Colonic mucosa (tissue), 4 donors: Measurements from ENCODE around the gene TINCR. TPM values are rescaled to one million over a fixed set of nuclear protein-coding genes. Genes with fewer than 3 reads are reported as not detected.

Experiments used
- DNase-seq: peaks from one replicate; pipeline ENCODE4 v3.0.0-alpha.2; 2020
- H3K27ac ChIP-seq: fragments of 200-600 bp; one replicate; pipeline ENCODE4 v1.8.0; 2021
- H3K27me3 ChIP-seq: fragments of 200-600 bp; one replicate; pipeline ENCODE4 v1.8.0; 2021
- H3K36me3 ChIP-seq: fragments of 200-600 bp; one replicate; pipeline ENCODE4 v1.8.0; 2021
- H3K4me1 ChIP-seq: fragments of 200-600 bp; one replicate; pipeline ENCODE4 v1.8.0; 2021; ENCODE audit warnings: mild to moderate bottlenecking
- H3K4me3 ChIP-seq: fragments of 200-600 bp; one replicate; pipeline ENCODE4 v1.8.0; 2021
- H3K9ac ChIP-seq, 2 donors: one replicate each; pipeline ENCODE4 v1.7.0; 2013; ENCODE audit warnings: control low read depth in 2 of 2, low read depth in 2 of 2, low read length in 2 of 2
- H3K9me3 ChIP-seq: fragments of 200-600 bp; one replicate; pipeline ENCODE4 v1.8.0; 2021
- intact Hi-C: fragments of 100-400 bp; cut with DNase I; formaldehyde crosslinking; loops from one replicate; pipeline ENCODE4 v1.14.1; 2022
- total RNA-seq, 2 donors: library from RNA; stranded (reverse); fragmentation: NEBNext Ultra II Directional in 1 of 2; extraction: Animal tissue kit (Norgen Biotek cat#: 25700) in 1 of 2; gene quantifications; one replicate each; pipeline ENCODE4 v1.2.1, GENCODE V29; 2021
- TF ChIP-seq, protein P1 (sequence below): fragments of 200-600 bp; IDR thresholded peaks from one replicate; pipeline ENCODE4 v1.8.0; 2022; ENCODE audit warnings: antibody characterized with exemption, mild to moderate bottlenecking
- donor health status: healthy.
- donor health status: DM: no; HTN: no; CAD: no.
- donor health status: DM: no; HTN: no; CAD: no.

Gene TINCR
- total RNA-seq, 2 donors from 2014 or later: 2.2 to 4.4 TPM

DNA sequence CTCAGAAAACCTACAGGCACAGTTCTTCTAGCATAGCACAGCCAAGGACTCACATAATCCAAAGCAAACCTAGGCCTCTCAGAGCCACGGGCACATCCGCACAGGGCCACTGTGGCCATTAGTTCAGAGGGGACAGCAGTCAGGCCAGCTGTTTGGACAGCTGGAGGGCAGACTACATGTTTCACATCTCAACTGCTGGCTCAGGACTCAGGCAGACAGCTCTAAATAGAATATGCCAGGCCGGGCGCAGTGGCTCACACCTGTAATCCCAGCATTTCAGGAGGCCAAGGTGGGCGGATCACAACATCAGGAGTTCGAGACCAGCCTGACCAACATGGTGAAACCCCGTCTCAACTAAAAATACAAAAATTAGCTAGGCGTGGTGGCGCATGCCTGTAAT is 28.0 kb upstream of the TINCR start:
- Histone ChIP-seq H3K27me3 (no peaks in the 10 kb centered on the region), H3K9me3 (no peaks in the 10 kb centered on the region), H3K27ac (no peak overlapping the region), H3K36me3 (peaks cover 33% of the 10 kb centered on the region), H3K4me1 (no peaks in the 10 kb centered on the region), H3K9ac (no peak overlapping the region), H3K4me3 (no peak overlapping the region)
- no peak for DNase-seq
- TF ChIP-seq, protein P1, sequence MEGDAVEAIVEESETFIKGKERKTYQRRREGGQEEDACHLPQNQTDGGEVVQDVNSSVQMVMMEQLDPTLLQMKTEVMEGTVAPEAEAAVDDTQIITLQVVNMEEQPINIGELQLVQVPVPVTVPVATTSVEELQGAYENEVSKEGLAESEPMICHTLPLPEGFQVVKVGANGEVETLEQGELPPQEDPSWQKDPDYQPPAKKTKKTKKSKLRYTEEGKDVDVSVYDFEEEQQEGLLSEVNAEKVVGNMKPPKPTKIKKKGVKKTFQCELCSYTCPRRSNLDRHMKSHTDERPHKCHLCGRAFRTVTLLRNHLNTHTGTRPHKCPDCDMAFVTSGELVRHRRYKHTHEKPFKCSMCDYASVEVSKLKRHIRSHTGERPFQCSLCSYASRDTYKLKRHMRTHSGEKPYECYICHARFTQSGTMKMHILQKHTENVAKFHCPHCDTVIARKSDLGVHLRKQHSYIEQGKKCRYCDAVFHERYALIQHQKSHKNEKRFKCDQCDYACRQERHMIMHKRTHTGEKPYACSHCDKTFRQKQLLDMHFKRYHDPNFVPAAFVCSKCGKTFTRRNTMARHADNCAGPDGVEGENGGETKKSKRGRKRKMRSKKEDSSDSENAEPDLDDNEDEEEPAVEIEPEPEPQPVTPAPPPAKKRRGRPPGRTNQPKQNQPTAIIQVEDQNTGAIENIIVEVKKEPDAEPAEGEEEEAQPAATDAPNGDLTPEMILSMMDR: no peak
- intact Hi-C loops: no loop called here

DNA sequence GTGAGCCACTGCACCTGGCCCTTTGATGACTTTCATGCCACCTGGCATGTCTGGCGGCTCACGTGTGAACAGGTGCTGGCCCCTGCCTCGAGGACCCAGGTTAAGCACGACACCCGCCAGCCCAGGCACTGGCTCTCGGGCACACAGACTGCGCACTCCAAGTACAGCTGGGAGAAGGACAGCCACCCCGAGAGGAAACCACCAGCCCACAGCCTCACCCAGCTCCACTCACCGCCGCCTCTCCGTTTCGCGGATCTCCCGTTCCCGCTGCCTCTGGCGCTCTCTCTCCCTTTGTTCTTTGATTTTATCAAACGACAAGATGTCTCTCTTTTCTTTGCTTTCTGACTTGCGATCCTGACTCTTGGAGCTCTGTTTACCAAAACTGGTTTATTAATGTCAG is 27.4 kb upstream of the TINCR start:
- no peaks in the 10 kb centered on the region for H3K27me3 ChIP-seq
- intact Hi-C loops: no loop called here
- H3K4me1 ChIP-seq: no peaks in the 10 kb centered on the region
- no peaks in the 10 kb centered on the region for H3K9me3 ChIP-seq
- no peak for DNase-seq
- peaks cover 34% of the 10 kb centered on the region for H3K36me3 ChIP-seq
- H3K4me3 ChIP-seq: no peak overlapping the region
- TF ChIP-seq, protein P1: no peak
- H3K9ac ChIP-seq: no peak overlapping the region
- H3K27ac ChIP-seq: no peak overlapping the region

DNA sequence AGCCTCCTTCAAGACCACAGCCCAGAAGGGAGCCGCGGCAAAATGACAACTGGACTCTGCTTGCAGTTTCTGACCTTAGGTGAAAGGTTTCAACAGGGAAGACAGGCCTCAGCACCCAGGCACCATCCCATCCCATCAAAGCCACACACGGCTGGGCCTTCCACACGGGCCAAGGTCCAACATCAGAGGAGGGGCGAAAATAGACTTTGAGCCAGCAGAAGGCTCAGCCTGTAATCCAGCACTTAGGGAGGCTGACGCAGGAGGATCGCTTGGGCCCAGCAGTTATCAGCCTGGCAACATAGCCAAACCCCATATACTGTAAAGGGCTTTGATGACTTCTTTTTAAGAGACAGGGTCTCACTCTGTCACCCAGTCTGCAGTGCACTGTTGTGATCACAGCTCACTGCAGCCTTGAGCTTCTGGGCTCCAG is 26.8 kb upstream of the TINCR start:
- Histone ChIP-seq H3K9ac (no peak overlapping the region), H3K27ac (no peak overlapping the region), H3K4me1 (no peaks in the 10 kb centered on the region), H3K9me3 (no peaks in the 10 kb centered on the region), H3K27me3 (no peaks in the 10 kb centered on the region), H3K36me3 (peaks cover 39% of the 10 kb centered on the region), H3K4me3 (no peak overlapping the region)
- TF ChIP-seq, protein P1: no peak
- intact Hi-C loops: no loop called here
- no peak for DNase-seq

DNA sequence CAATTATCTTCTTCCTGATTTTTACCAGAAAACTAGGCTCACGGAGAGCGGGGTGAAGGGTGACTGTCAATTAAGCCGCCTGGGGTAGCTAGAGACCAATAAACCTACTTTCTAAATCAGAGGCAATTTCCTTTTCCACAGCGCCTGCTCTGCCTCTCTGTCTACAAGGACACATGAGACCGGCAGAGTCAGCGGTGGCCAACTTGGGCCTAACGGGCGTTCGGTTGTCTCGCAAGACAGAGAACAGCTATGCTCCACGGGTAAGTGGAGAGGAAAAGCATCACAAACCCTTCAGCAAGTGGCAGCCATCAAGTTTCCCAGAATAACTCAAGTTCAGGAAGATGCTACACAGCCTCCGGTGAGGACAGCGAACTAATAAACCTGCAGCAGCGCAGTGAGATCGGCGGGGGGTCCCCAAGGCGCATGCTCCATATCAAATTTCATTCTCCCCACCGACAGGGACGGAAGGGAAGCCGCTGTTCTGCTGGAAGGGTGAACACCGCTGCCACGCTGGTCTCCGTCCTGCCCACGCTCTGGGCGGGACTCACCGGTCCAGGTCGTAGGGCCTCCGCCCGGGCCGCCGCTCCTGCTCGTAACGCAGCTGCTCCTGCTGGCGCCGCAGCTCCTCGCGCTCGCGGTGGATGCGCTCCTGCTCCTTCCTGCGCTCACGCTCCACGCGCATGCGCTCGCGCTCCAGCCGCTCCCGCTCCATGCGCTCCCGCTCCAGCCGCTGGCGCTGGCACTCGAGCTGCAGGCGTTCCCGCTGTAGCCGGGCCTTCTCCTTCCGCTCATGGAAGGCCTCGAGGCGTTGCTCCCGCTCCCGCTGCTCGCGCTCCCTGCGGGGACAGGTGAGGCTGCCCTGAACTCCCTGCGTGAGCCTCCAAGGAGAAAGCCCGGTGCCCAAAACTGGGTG is 25.8 kb upstream of the TINCR start:
- H3K36me3 ChIP-seq: peaks cover 31% of the 10 kb centered on the region
- no peak overlapping the region for H3K4me3 ChIP-seq
- H3K9me3 ChIP-seq: no peaks in the 10 kb centered on the region
- intact Hi-C loops: no loop called here
- H3K27me3 ChIP-seq: no peaks in the 10 kb centered on the region
- no peaks in the 10 kb centered on the region for H3K4me1 ChIP-seq
- H3K27ac ChIP-seq: no peak overlapping the region
- TF ChIP-seq, protein P1: no peak
- no peak overlapping the region for H3K9ac ChIP-seq
- no peak for DNase-seq

DNA sequence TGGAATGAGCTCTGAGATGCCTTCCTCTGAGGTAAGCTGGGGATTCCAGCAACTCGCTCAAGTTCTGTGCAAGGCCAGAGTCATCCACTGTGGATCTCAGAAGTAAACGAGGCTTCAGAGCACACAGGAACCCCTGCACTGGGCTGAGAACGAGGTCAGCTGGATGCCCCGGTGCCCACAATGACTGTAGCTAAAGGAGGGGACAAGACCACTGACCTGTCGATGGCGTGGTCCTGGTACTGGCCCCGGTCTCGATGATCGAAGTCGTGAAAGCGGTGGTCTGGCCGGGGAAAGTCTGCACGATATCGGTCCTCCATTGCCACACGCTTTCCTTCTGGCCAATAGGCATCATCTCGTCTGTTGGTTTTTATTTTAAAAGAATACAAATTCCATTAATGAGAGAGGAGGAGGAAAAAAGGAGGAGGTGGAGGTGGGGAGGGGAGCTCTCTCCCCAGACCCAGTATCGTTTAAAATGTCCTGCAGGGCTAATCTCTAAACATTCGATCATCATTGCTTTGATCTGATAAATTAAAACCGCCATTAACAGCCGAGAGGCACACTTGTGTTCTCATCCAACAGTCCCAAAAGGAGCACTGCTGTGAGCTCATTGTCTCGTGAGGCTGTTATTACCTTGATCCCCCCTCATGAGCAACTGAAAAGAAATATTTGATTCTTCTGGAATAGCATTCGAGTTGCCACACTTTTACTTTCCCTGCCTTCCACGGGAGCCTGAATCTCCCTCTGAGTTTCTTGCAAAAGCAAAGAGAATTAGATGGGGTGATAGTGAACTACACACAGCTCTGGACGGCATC is 25.0 kb upstream of the TINCR start:
- peaks cover 28% of the 10 kb centered on the region for H3K36me3 ChIP-seq
- TF ChIP-seq, protein P1: no peak
- H3K4me1 ChIP-seq: no peaks in the 10 kb centered on the region
- no peaks in the 10 kb centered on the region for H3K27me3 ChIP-seq
- no peak for DNase-seq
- H3K27ac ChIP-seq: no peak overlapping the region
- intact Hi-C loops: no loop called here
- H3K4me3 ChIP-seq: no peak overlapping the region
- no peaks in the 10 kb centered on the region for H3K9me3 ChIP-seq
- H3K9ac ChIP-seq: no peak overlapping the region
